ENCODE measurements around the gene LRRC8B.

DNA sequence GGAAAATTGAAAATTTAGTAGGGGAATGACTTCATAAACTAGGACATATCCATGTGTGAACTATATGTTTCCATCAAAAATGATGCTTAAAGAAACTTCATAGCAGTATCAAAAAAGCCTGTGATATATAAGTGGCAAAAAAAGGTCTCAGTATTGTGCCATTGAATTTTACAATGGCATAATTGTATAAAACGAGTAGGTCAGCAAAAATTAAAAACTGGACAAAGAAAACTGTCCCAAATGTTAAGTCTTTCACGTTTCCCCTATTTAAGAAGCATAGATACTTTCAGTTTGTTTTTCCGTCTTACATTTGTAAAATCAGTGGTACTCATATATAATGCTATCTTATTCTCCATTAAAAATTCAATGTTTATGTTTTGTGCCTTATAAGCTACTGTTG is 43.2 kb downstream of the LRRC8B start:
- TF ChIP-seq REST (IDR thresholded peaks at IDR 0.05; ENCODE audit: low read depth) (no peak), EP300 (IDR thresholded peaks at IDR 0.05; ENCODE audit: borderline replicate concordance) (no peak), CEBPB (IDR thresholded peaks at IDR 0.05) (no peak), TCF12 (IDR thresholded peaks at IDR 0.05; ENCODE audit: low read depth) (no peak), TEAD4 (IDR thresholded peaks at IDR 0.05) (no peak), YY1 (IDR thresholded peaks at IDR 0.05; ENCODE audit: low read depth) (no peak), RAD21 (IDR thresholded peaks at IDR 0.05; ENCODE audit: low read depth) (no peak)
